Ascending aorta (tissue), 2 donors: Measurements from ENCODE around the gene CSGALNACT2. TPM values are rescaled to one million over a fixed set of nuclear protein-coding genes. Genes with fewer than 3 reads are reported as not detected.

ENCODE experiments used
- DNase-seq, 2 donors: peaks; one replicate each; pipeline ENCODE4 v3.0.0-alpha.2; 2019; ENCODE audit warnings: low spot score in 2 of 2
- H3K27ac ChIP-seq, 2 donors: fragments of 200-600 bp; sonication (generic); one replicate each; pipeline ENCODE4 v1.5.1; 2016 to 2017; ENCODE audit warnings: mild to moderate bottlenecking in 1 of 2
- H3K27me3 ChIP-seq: fragments of 200-600 bp; sonication (generic); one replicate; pipeline ENCODE4 v1.5.1; 2017
- H3K36me3 ChIP-seq, 2 donors: fragments of 200-600 bp; sonication (generic); one replicate each; pipeline ENCODE4 v1.5.1; 2016
- H3K4me1 ChIP-seq, 2 donors: fragments of 200-600 bp; sonication (generic); one replicate each; pipeline ENCODE4 v1.5.1; 2016 to 2017; ENCODE audit warnings: mild to moderate bottlenecking in 1 of 2
- H3K4me3 ChIP-seq, 2 donors: fragments of 200-600 bp; sonication (generic); one replicate each; pipeline ENCODE4 v1.5.1; 2016 to 2017; ENCODE audit warnings: mild to moderate bottlenecking in 1 of 2
- H3K9me3 ChIP-seq, 2 donors: fragments of 200-600 bp; sonication (generic); one replicate each; pipeline ENCODE4 v1.5.1; 2016
- CTCF ChIP-seq, 3 experiments: fragments of 200-600 bp in 2 of 3; fragments of 450-650 bp in 1 of 3; sonication (generic) in 2 of 3; IDR thresholded peaks; one replicate each; pipeline ENCODE4 v1.5.1; 2016 to 2019; ENCODE audit warnings: antibody characterized with exemption in 3 of 3, mild to moderate bottlenecking in 1 of 3, moderate library complexity in 1 of 3
- intact Hi-C: fragments of 100-400 bp; cut with DNase I; formaldehyde crosslinking; loops from one replicate; pipeline ENCODE4 v1.15.1; 2023
- total RNA-seq: library from RNA; depleted of rRNA; stranded (reverse); fragments of >200 nt; gene quantifications from one replicate; pipeline ENCODE4 v1.1.0, GENCODE V29; 2016

Gene CSGALNACT2
- total RNA-seq, 1 donor from 2014 or later: 19.7 TPM

DNA sequence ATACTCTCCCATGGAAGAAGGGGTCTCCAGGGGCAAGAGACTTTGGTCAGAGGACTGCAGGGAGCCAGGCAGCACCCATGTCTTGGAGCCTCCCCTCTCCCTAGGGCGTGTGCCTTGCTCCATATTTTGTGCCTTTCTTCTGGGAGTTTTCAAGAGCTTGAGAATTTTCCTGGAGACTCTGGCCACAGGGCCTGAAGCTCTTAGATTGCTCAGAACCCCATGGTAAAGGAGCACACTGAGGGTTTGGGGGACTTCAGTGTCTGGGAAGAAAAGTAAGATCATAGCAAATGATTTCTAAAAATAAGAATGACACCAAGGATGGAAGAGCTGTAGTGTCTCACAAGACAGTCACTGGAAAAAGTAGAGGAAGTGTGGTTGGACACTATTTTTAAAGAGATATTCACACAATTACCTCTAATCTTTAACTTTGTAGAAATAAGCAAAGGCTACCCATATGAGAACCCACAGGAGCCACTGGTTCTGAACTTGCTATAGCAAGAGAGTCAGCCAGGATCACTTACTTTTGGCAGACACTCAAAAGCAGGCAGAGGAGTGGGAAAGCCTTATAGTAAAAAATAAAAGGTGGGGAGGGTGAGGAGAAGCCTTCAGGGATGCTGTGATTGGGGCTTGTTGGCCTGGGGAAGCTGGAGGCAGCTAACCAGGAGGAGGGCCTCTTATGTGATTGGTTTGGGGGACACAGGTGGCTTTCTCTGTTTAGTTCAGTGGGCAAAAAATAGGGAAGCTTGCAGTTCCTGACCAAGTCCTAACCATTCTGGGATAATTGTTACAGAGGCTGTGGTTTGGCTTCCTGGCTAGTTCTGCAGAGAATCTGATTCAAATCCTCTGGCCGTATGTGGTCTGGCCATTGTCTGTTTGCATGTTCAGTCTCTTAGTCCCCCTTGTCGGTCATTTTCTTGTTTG, 5.1 kb upstream of the CSGALNACT2 start:
- H3K27me3 ChIP-seq: no peaks in the 10 kb centered on the region
- TF ChIP-seq CTCF (IDR thresholded peaks at IDR 0.05): no peak
- H3K4me1 ChIP-seq: peaks cover 0 to 8% of the 10 kb centered on the region in 2 donors
- intact Hi-C loops: loop anchor here (10.0 kb wide), 1 partner anchor 442 kb away; the partner anchor contains the start of gene ZNF239
- DNase-seq: no peak
- no peak overlapping the region for H3K4me3 ChIP-seq
- H3K36me3 ChIP-seq: no peaks in the 10 kb centered on the region
- no peaks in the 10 kb centered on the region for H3K9me3 ChIP-seq
- no peak overlapping the region for H3K27ac ChIP-seq

DNA sequence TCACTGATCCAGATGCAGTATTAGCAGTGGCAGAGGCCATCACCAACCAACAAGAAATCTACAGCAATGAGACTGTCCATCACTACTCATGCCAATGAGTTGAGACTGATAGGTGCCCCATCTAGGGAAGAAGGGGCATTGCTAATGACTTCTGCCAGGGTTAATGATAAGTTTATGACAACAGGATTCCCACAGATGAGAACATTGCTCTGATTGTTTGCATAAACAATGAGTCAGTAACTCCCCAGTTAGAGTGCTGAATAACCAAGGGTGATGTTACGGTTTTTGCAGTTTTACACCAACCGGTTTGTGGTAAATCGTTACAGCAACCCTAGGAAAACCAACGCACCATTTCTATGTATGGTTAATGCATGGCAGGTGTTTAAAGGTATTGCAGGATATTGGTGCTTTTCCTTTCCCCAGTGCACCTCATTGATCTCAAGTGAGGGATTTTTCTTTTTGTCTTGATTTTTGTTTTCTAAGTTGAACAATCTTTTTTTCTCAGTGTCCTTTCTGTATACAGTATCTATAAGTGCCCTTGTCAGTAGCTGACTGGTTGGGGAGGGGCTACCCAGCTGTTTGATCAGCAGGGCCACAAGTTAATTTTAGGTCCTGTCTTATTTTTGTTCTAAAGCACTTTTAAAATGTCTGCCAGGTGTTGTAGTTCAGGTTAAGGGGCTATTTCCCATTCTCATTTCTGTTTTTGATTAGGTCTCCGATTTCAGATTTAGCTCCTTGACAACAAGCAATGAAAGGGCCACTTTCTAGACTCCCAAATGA, 3.9 kb upstream of the CSGALNACT2 start:
- Histone ChIP-seq H3K36me3 (no peaks in the 10 kb centered on the region), H3K9me3 (no peaks in the 10 kb centered on the region), H3K4me3 (no peak overlapping the region), H3K4me1 (peaks cover 0 to 8% of the 10 kb centered on the region in 2 donors), H3K27ac (no peak overlapping the region), H3K27me3 (no peaks in the 10 kb centered on the region)
- intact Hi-C loops: loop anchor here (10.0 kb wide), 1 partner anchor 440 kb away; the partner anchor contains the start of gene ZNF239
- DNase-seq: no peak
- TF ChIP-seq CTCF (IDR thresholded peaks at IDR 0.05): no peak

GRCh38 chr10:43135064-43135463, 3.2 kb upstream of the CSGALNACT2 start:
- Histone ChIP-seq H3K4me3 (no peak overlapping the region), H3K9me3 (no peaks in the 10 kb centered on the region), H3K4me1 (peaks cover 0 to 13% of the 10 kb centered on the region in 2 donors), H3K36me3 (no peaks in the 10 kb centered on the region), H3K27me3 (no peaks in the 10 kb centered on the region), H3K27ac (no peak overlapping the region)
- DNase-seq: no peak
- no peak for TF ChIP-seq CTCF (IDR thresholded peaks at IDR 0.05)
- intact Hi-C loops: loop anchor here (5.0 to 10.0 kb wide), 2 partner anchors 440 to 583 kb away; partner anchors contain the start of gene ZNF239

DNA sequence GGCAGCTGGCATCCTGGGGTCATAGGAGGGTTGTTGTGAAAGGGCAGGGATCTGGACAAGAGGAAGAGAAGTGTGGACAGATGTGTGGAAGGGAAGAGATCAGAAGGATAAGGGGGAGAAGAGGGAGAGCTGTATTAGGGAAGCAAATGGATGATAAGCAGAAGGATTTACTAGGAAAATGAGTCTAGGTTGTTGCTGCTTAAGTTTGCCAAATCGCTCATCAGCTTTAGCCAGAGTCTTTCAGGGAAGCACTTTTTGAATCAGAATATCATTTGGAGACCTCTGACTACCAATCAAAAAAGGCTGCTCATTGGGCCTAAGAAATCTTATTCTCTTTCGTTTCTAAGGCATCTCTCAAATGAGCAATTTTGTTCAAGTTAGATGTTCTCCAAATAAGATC, 2.6 kb upstream of the CSGALNACT2 start:
- no peak overlapping the region for H3K27ac ChIP-seq
- H3K4me3 ChIP-seq: no peak overlapping the region
- no peak for DNase-seq
- intact Hi-C loops: loop anchor here (5.0 to 10.0 kb wide), 2 partner anchors 439 to 583 kb away; partner anchors contain the start of gene ZNF239
- H3K36me3 ChIP-seq: no peaks in the 10 kb centered on the region
- H3K4me1 ChIP-seq: peaks cover 0 to 15% of the 10 kb centered on the region in 2 donors
- no peak for TF ChIP-seq CTCF (IDR thresholded peaks at IDR 0.05)
- no peaks in the 10 kb centered on the region for H3K9me3 ChIP-seq
- no peaks in the 10 kb centered on the region for H3K27me3 ChIP-seq

GRCh38 chr10:43136432-43136831, 1.8 kb upstream of the CSGALNACT2 start:
- Histone ChIP-seq H3K4me3 (no peak overlapping the region), H3K27ac (no peak overlapping the region), H3K27me3 (no peaks in the 10 kb centered on the region), H3K9me3 (no peaks in the 10 kb centered on the region), H3K4me1 (peaks cover 0 to 15% of the 10 kb centered on the region in 2 donors), H3K36me3 (no peaks in the 10 kb centered on the region)
- intact Hi-C loops: loop anchor here (5.0 to 10.0 kb wide), 2 partner anchors 438 to 584 kb away; partner anchors contain the start of gene ZNF239
- TF ChIP-seq CTCF (IDR thresholded peaks at IDR 0.05): no peak
- no peak for DNase-seq
